OCI-LY3 (cell line): ENCODE data around the gene HDDC3.
"Not testable (repeated sequence)": the region's sequence is repeated elsewhere in the genome, so short reads cannot be mapped to it uniquely, and the experiment has no call there.

Experiments
- H2AFZ ChIP-seq: fragments of 200-600, 300-600 bp; shearing (Covaris generic); 2 replicates; pipeline ENCODE4 v1.6.0; 2014; ENCODE audit warnings: antibody characterized with exemption, low read depth, low read length
- H3K27ac ChIP-seq: fragments of 200-600, 300-600 bp; sonication (generic); 2 replicates; pipeline ENCODE4 v1.5.1; 2014; ENCODE audit warnings: mild to moderate bottlenecking, low read length, moderate library complexity, mixed read lengths
- H3K27me3 ChIP-seq: fragments of 200-600, 300-600 bp; sonication (generic); 2 replicates; pipeline ENCODE4 v1.6.1; 2014; ENCODE audit warnings: low read depth, low read length, mixed read lengths
- H3K36me3 ChIP-seq: fragments of 200-600, 300-600 bp; sonication (generic); replicated peaks from 2 replicates; pipeline ENCODE3; 2014; ENCODE audit warnings: low read depth, low read length, mixed read lengths
- H3K4me1 ChIP-seq: fragments of 300-600, 200-600 bp; sonication (generic); 2 replicates; pipeline ENCODE4 v1.6.1; 2014; ENCODE audit warnings: low read length, mixed read lengths
- H3K4me2 ChIP-seq: fragments of 200-600, 300-600 bp; sonication (generic); 2 replicates; pipeline ENCODE4 v1.6.1; 2014; ENCODE audit warnings: low read length, mixed read lengths
- H3K4me3 ChIP-seq: fragments of 300-600, 200-600 bp; sonication (generic); 2 replicates; pipeline ENCODE4 v1.5.1; 2014; ENCODE audit warnings: antibody characterized with exemption, mild to moderate bottlenecking, low read length, moderate library complexity
- H3K79me2 ChIP-seq: fragments of 300-600, 200-600 bp; shearing (Covaris generic); 2 replicates; pipeline ENCODE4 v1.6.1; 2014; ENCODE audit warnings: mild to moderate bottlenecking, low read length, mixed read lengths
- H3K9ac ChIP-seq: fragments of 300-600, 200-600 bp; shearing (Covaris generic); 2 replicates; pipeline ENCODE4 v1.6.0; 2014; ENCODE audit warnings: mild to moderate bottlenecking, low read length, moderate library complexity
- H3K9me3 ChIP-seq: fragments of 200-600, 300-600 bp; shearing (Covaris generic); 2 replicates; pipeline ENCODE4 v1.6.1; 2014; ENCODE audit warnings: low read length, mixed read lengths; ENCODE audit not compliant: insufficient read depth
- H4K20me1 ChIP-seq: fragments of 200-600, 300-600 bp; sonication (generic); 2 replicates; pipeline ENCODE4 v1.6.1; 2016; ENCODE audit warnings: low read length, mixed read lengths; ENCODE audit not compliant: insufficient read depth
- EZH2phosphoT487 ChIP-seq: fragments of 200-600 bp; shearing (Covaris generic); IDR thresholded peaks from 2 replicates; pipeline ENCODE4 v1.6.1; 2018; ENCODE audit warnings: antibody characterized with exemption, mixed run types, low read depth
- TF ChIP-seq, protein P1 (sequence below): fragments of 200-600, 300-600 bp; sonication (generic); IDR thresholded peaks from 2 replicates; pipeline ENCODE4 v1.5.1; 2014; ENCODE audit warnings: antibody characterized with exemption, low read length, low read depth

HDDC3 gene

DNA sequence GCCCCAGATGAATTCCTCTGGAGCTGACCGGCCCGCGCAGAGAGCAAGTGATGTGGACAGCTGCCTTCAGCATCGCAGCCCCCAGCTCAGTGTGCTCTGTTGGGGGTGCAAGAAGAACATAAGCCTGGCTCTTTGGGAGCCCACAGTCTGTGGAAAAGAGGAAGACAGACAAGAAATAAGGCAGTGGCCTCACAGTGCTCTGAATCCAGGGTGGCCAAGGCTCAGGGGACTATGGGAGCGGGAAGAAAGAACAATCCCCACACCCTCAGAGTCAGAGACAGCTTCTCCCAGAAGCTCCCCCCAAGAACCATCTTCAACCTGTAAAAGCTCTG lies 277 bp upstream of the HDDC3 start:
- Histone ChIP-seq H3K4me1 (peaks cover 50% of the 10 kb centered on the region), H3K9me3 (no peaks in the 10 kb centered on the region), H3K9ac (peak overlapping the region; percentile 94; the same call in 1 of the 2 replicates), H2AFZ (peak overlapping the region; percentile 77), H4K20me1 (peaks cover 3% of the 10 kb centered on the region; the same call in 1 of the 2 replicates), H3K27ac (no peak overlapping the region), H3K4me2 (peak overlapping the region; percentile 97), H3K79me2 (peaks cover 12% of the 10 kb centered on the region), H3K4me3 (peak overlapping the region; percentile 91), H3K36me3 (peaks cover 3% of the 10 kb centered on the region), H3K27me3 (no peaks in the 10 kb centered on the region)
- TF ChIP-seq EZH2phosphoT487, result no peak
- TF ChIP-seq, protein P1, sequence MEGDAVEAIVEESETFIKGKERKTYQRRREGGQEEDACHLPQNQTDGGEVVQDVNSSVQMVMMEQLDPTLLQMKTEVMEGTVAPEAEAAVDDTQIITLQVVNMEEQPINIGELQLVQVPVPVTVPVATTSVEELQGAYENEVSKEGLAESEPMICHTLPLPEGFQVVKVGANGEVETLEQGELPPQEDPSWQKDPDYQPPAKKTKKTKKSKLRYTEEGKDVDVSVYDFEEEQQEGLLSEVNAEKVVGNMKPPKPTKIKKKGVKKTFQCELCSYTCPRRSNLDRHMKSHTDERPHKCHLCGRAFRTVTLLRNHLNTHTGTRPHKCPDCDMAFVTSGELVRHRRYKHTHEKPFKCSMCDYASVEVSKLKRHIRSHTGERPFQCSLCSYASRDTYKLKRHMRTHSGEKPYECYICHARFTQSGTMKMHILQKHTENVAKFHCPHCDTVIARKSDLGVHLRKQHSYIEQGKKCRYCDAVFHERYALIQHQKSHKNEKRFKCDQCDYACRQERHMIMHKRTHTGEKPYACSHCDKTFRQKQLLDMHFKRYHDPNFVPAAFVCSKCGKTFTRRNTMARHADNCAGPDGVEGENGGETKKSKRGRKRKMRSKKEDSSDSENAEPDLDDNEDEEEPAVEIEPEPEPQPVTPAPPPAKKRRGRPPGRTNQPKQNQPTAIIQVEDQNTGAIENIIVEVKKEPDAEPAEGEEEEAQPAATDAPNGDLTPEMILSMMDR, result no peak

DNA sequence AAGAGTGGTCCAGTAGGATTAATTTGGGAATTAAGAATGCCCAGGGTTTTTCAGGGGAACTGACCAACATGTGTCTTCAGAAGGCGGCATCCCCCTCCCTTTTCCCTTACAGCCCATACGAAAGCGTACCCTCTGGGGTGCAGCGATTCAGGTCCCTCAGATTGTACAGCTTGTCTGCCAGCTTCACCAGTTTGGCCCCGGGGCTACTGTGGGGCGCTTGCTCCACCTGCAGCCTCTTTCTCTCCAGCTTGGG lies 848 bp downstream of the HDDC3 start:
- Histone ChIP-seq H2AFZ (no peak overlapping the region), H3K79me2 (peaks cover 12% of the 10 kb centered on the region), H3K4me3 (peak overlapping the region; percentile 91), H3K9ac (peak overlapping the region; percentile 94), H3K4me2 (peak overlapping the region; percentile 97), H3K27me3 (no peaks in the 10 kb centered on the region), H3K36me3 (no peaks in the 10 kb centered on the region), H3K4me1 (peaks cover 50% of the 10 kb centered on the region), H4K20me1 (peaks cover 3% of the 10 kb centered on the region; the same call in 1 of the 2 replicates), H3K9me3 (no peaks in the 10 kb centered on the region), H3K27ac (peak overlapping the region; percentile 68)
- TF ChIP-seq, protein P1, result no peak
- no peak for TF ChIP-seq EZH2phosphoT487

DNA sequence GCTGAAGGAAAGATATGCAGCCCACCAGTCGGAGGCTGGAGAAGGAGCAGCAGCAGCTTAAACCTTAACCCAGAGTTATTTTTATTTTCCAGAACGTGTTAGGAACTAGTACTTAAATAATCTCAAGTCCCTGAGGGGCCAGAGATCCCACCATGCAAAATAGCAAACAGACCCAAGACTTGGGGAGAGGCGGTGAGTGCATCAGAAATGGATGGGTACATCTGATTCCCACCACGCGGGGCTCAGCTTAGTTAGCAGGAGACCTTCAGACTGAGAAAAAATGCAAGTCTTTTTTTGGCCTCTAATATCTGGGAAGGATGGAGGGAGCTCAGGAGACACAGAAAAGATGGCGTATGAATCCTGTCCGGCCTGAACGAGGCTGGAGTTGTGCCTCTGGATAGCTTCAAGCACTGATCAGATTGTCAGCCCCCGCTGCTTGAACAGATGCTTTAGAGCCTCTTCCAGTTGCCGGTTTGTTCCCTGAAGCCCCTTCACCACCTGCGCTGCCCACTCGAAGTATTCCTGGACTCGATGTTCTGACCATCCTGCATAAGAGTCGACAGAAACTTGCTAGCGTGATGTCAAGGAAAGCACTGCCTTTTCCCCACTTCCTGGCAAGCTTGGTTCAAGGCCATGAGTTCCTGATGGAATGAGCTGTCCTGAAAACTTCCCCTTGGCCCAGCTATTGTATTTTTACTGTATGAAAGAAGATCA lies 1.3 kb downstream of the HDDC3 start:
- H3K4me3 ChIP-seq, result peak overlapping the region; percentile 91
- H3K27ac ChIP-seq, result peak overlapping the region; percentile 68
- H4K20me1 ChIP-seq, result peaks cover under 1% of the 10 kb centered on the region; the same call in 1 of the 2 replicates
- peak overlapping the region; percentile 94 for H3K9ac ChIP-seq
- no peaks in the 10 kb centered on the region for H3K27me3 ChIP-seq
- TF ChIP-seq EZH2phosphoT487, result no peak
- TF ChIP-seq, protein P1, result no peak
- no peaks in the 10 kb centered on the region for H3K36me3 ChIP-seq
- H3K4me1 ChIP-seq, result peaks cover 47% of the 10 kb centered on the region
- 0 out of 2 replicates have a peak overlapping the region, but pooled peaks have one; percentile 73 for H2AFZ ChIP-seq
- H3K4me2 ChIP-seq, result peak overlapping the region; percentile 97
- peaks cover 8% of the 10 kb centered on the region for H3K79me2 ChIP-seq
- H3K9me3 ChIP-seq, result no peaks in the 10 kb centered on the region

DNA sequence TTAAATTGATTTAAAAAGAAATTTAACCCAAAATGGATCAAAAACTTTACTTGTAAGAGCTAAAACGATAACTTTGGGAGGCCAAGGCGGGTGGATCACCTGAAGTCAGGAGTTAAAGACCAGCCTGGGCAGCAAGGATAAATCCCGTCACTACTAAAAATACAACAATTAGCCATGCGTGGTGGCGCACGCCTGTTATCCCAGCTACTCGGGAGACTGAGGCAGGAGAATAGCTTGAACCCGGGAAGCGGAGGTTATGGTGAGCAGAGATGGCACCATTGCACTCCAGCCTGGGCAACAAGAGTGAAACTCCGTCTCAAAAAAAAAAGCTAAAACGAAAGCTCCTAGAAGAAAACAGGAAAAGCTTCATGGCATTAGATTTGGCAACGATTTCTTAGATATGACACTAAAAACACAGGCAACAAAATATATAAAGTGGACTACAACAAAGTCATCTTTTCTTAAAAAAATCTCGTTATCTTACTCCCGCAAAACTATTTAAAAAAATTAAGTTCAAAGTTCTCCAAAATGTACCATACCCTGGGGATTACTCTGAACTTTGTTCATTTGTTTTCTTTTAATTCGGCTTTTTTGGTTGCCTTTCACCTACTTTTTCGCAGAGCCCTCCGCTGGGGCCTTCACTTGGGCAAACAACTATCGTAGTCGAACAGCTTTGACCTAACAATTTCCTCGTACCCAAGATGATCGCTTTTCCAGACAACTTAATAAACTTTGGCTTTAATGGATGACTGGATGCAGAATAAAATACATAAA lies 2.9 kb downstream of the HDDC3 start:
- peak overlapping the region; percentile 73 for H2AFZ ChIP-seq
- no peaks in the 10 kb centered on the region for H3K79me2 ChIP-seq
- H4K20me1 ChIP-seq, result no peaks in the 10 kb centered on the region
- peak overlapping the region; percentile 91 for H3K4me3 ChIP-seq
- no peaks in the 10 kb centered on the region for H3K27me3 ChIP-seq
- H3K9ac ChIP-seq, result peak overlapping the region; percentile 94
- peak overlapping the region; percentile 97 for H3K4me2 ChIP-seq
- no peaks in the 10 kb centered on the region for H3K36me3 ChIP-seq
- no peaks in the 10 kb centered on the region for H3K9me3 ChIP-seq
- peaks cover 48% of the 10 kb centered on the region for H3K4me1 ChIP-seq
- peak overlapping the region; percentile 68 for H3K27ac ChIP-seq
- TF ChIP-seq, protein P1, result no peak; the same call in 1 of the 2 replicates
- no peak for TF ChIP-seq EZH2phosphoT487

DNA sequence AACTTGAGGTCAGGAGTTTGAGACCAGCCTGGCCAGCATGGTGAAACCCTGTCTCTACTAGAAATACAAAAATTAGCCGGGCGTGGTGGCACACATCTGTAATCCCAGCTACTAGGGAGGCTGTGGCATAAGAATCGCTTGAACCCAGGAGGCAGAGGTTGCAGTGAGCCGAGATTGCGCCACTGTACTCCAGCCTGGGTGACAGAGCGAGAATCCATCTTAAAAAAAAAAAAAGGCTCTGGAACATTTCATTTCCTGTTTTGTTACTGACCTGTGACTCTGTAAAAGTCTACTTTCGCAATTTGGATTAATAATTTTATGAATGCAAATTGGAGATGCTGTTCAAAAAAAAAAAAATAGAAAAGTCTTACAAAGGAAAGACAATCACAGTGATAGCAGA lies 4.2 kb downstream of the HDDC3 start:
- not testable (repeated sequence) for H3K27me3 ChIP-seq, H3K79me2 ChIP-seq, H4K20me1 ChIP-seq, H3K9me3 ChIP-seq, H2AFZ ChIP-seq, H3K36me3 ChIP-seq
- 0 out of 2 replicates have a peak overlapping the region, but pooled peaks have one; percentile 9 for H3K9ac ChIP-seq
- peak overlapping the region; percentile 25; the same call in 1 of the 2 replicates for H3K4me3 ChIP-seq
- H3K4me2 ChIP-seq, result peak overlapping the region; percentile 97
- peaks cover 54% of the 10 kb centered on the region for H3K4me1 ChIP-seq
- H3K27ac ChIP-seq, result peak overlapping the region; percentile 16; the same call in 1 of the 2 replicates

DNA sequence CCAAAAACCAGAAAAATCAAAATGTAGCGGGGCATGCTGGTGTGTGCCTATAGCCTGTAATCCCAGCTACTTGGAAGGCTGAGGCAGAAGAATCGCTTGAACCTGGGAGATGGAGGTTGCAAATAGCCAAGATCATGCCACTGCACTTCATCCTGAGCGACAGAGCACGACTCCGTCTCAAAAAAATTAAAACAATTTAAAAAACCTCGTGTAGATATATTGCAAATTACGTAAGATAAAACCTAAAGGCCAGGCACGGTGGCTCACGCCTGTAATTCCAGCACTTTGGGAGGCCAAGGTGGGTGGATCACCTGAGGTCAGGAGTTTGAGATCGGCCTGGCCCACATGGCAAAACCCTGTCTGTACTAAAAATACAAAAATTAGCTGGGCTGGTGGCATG lies 5.6 kb downstream of the HDDC3 start:
- not testable (repeated sequence) for H3K9ac ChIP-seq, H3K4me2 ChIP-seq, H3K27me3 ChIP-seq, H4K20me1 ChIP-seq, H3K36me3 ChIP-seq, H3K9me3 ChIP-seq, H3K79me2 ChIP-seq, H3K4me3 ChIP-seq, H2AFZ ChIP-seq, H3K27ac ChIP-seq
- H3K4me1 ChIP-seq, result peaks cover 57% of the 10 kb centered on the region
